PC-9 (cell line): ENCODE measurements around the gene VPS72.

Source experiments
- EZH2 ChIP-seq: fragments of 200-600 bp; sonication (generic); IDR thresholded peaks from 2 replicates; pipeline ENCODE4 v1.8.0; 2017; ENCODE audit warnings: antibody characterized with exemption, low read depth
- TF ChIP-seq, protein P1 (sequence below): fragments of 200-600 bp; sonication (generic); conservative IDR thresholded peaks from 2 replicates; pipeline ENCODE4 v1.6.1; 2017; ENCODE audit warnings: mixed run types, antibody characterized with exemption, mild to moderate bottlenecking, moderate library complexity

DNA sequence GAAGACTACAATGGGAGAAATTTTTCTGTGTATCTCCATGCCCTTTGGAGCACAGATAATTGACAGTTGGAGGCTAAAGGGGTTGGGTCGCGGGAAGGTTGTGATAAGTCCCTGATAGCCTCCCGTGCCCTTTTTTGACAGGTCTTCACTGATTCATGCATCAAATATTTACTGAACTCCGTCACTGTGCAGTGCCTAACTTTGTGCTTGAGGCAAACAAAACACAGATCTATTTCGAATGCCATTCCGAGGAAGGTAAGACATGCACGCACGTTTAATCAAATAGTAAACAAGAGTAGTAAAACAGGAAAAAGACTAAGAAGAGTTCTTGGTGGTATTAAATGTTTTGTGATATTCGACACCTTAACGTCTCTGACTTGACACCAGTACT is 7.9 kb upstream of the VPS72 start:
- TF ChIP-seq, protein P1, sequence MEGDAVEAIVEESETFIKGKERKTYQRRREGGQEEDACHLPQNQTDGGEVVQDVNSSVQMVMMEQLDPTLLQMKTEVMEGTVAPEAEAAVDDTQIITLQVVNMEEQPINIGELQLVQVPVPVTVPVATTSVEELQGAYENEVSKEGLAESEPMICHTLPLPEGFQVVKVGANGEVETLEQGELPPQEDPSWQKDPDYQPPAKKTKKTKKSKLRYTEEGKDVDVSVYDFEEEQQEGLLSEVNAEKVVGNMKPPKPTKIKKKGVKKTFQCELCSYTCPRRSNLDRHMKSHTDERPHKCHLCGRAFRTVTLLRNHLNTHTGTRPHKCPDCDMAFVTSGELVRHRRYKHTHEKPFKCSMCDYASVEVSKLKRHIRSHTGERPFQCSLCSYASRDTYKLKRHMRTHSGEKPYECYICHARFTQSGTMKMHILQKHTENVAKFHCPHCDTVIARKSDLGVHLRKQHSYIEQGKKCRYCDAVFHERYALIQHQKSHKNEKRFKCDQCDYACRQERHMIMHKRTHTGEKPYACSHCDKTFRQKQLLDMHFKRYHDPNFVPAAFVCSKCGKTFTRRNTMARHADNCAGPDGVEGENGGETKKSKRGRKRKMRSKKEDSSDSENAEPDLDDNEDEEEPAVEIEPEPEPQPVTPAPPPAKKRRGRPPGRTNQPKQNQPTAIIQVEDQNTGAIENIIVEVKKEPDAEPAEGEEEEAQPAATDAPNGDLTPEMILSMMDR = no peak
- no peak for TF ChIP-seq EZH2
